ENCODE data around the gene PML.
A peak's percentile ranks its signal among the peaks of the same experiment; 100 is the strongest.
"Not testable (repeated sequence)": the region's sequence is repeated elsewhere in the genome, so short reads cannot be mapped to it uniquely, and the experiment has no call there.

The PML gene

DNA sequence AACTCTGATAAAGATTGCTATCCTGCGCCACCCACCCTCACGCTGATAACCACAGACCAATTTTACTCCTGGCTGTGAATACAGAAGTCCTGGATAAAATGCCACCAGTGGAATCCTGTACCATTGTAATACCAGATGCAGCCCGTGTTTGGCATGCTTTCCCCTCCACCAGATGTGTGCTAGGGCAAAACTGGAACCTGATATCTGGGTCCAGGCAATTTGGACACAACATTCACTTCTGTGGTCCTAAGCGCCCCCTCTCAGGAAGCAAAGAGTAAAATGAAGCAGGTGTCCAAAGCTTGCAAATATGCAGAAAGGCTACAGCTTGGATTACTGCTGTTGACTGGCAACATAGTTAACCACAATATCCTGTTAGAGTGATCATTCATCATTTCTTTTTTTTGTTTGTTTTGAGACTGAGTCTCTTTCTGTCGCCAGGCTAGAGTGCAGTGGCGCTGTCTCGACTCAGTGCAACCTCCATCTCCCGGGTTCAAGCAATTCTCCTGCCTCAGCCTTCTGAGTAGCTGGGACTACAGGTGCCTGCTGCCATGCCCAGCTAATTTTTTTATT is 35.4 kb upstream of the PML start:
- DNase-seq (ENCODE audit: low spot score): no peak

DNA sequence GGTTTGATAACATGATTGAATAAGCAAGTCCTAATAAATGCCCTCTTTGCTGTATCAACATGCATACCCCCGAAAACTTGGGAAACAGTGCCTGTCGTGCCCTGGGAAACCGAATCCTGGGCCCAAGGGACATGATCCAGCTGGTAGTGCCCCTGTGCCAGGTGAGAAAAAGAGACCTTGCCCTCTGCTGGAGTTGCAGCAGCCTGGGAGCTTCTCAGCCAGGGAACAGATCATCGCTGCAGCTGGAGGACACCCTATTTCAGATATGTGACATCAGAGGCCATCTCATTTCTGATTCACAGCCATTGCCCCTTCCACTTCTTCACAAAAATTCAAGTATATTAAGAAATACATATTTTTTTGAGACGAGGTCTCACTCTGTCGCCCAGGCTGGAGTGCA is 34.7 kb upstream of the PML start:
- DNase-seq (ENCODE audit: low spot score): no peak

GRCh38 chr15:73960472-73961070 is 33.9 kb upstream of the PML start:
- DNase-seq (ENCODE audit: low spot score): not testable (repeated sequence)

GRCh38 chr15:73962433-73962832 is 32.1 kb upstream of the PML start:
- no peak for DNase-seq (ENCODE audit: low spot score)

GRCh38 chr15:73964736-73965093 is 29.8 kb upstream of the PML start:
- peak; percentile 90 for DNase-seq (ENCODE audit: low spot score)

- DNase-seq (ENCODE audit: low spot score): no peak
Measured at GRCh38 chr15:73965094-73965757, 29.3 kb upstream of the PML start.

DNA sequence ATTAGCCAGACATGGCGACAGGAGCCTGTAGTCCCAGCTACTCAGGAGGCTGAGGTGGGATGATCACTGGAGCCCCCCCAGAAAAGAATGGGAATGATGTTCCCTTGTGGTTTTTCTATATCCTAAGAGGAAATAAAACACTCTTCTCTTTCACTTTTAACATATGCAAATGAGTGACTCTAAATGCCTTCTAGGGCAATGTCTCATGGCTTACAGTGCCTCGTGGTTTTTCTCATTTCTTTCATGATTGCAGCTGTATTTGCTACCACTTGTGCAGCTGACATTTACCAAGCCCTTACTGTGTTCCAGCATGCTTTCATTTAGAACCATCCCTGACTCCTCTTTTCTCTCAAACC is 28.8 kb upstream of the PML start:
- no peak for DNase-seq (ENCODE audit: low spot score)

DNA sequence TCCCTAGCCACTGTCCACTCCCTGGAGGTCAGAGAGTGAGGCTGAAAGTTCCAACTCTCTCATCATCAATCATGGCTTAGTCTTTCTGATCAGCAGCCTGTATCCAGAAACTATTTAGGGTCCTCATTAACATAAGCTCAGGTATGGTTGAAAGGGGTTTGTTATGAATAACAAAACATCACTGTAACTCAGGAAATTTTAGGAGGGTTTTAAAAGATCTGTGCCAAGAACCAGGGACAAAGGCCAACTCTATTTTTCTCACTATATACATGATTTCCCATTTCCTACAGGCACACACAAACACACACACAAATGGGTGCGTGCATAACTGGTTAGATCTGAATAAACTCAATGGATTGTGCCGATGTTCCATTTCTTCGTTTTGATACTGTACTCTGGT is 26.1 kb upstream of the PML start:
- DNase-seq (ENCODE audit: low spot score): no peak

DNA sequence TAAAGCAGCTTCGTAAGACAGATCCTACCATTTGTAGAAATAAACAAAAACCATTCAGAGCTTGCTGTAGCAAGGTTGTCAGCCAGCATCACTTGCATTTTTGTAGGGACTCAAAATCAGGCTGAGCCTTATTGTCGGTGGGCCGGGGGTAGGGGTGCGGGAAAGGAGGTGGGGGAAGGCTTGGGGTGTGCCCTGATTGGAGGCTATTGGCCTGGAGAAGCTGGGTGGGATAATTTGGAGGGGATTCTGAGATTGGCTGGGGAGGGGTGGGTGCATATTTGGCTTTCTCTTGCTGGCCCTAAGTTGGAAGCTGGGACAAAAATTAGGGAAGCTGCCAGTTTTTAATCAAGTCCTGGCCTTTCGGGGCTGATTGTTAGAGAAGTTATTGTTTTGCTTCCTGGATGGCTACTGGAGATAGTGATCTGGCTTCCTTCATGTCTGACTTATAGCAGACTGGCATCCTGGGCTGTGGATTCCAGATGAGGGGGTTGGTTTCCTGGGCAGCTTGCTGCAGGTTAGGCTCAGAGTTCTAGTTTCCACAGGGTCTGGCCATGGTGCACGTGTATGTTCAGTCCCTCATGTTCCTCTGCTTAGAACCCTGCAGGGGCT is 25.3 kb upstream of the PML start:
- DNase-seq (ENCODE audit: low spot score): no peak

DNA sequence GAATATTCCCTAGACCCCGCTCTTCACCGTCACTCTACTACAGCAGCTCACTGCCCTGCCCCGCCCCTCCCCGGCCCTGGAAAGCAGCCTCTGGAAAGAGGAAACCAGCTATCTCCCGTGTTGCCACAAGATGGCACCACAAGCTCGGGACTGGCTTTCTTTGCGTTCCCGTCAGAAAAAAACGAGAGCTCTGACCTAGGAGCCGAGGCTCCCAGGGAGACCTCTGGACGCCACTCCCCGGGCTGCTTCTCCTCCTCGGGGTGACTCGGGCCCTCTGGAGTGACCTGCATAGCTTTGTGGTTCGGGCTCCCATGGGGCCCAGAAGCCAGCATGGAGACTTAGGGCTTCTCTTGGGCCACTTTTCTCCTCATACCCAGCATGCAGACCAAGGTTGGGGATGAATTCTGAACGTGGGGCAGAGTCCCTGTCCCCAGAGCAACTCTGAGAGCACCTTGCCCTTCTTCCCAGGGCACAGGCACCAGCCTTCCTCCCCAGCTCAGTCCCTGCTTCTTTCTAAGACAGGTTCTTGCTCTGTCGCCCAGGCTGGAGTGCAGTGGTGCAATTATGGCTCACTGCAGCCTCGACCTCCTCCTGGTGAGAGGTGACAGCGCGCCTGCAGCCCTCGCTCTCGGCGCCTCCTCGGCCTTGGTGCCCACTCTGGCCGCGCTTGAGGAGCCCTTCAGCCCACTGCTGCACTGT is 21.4 kb upstream of the PML start:
- DNase-seq (ENCODE audit: low spot score): peak; percentile 93

DNA sequence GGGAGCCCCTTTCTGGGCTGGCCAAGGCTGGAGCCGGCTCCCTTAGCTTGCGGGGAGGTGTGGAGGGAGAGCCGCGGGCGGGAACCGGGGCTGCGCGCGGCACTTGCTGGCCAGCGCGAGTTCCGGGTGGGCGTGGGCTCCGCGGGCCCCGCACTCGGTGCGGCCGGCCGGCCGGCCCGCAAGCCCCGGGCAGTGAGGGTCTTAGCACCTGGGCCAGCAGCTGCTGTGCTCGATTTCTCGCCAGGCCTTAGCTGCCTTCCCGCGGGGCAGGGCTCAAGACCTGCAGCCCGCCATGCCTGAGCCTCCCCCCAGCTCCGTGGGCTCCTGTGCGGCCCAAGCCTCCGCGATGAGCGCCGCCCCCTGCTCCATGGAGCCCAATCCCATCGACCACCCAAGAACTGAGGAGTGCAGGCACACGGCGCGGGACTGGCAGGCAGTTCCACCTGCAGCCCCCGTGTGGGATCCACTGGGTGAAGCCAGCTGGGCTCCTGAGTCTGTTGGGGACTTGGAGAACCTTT is 20.8 kb upstream of the PML start:
- not testable (repeated sequence) for DNase-seq (ENCODE audit: low spot score)

- not testable (repeated sequence) for DNase-seq (ENCODE audit: low spot score)
Measured at GRCh38 chr15:73975440-73976125, 18.9 kb upstream of the PML start.

DNA sequence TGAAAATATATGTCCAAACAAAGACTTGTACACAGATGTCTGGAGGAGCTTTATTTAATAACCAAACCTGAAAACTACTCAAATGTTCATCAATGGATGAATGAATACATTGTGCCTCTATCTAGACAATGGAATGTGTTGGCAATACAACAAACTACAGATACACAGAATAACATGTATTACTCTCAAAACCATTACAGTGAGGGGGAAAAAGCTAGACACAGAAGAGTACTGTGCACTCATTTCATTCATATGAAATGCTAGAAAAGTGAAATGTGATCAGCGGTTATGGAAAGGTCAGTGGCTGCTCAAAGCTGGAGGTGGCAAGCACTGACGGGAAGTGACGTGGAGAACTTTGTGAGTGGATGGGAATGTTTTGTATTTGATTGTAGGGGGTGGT is 15.6 kb upstream of the PML start:
- no peak for DNase-seq (ENCODE audit: low spot score)

DNA sequence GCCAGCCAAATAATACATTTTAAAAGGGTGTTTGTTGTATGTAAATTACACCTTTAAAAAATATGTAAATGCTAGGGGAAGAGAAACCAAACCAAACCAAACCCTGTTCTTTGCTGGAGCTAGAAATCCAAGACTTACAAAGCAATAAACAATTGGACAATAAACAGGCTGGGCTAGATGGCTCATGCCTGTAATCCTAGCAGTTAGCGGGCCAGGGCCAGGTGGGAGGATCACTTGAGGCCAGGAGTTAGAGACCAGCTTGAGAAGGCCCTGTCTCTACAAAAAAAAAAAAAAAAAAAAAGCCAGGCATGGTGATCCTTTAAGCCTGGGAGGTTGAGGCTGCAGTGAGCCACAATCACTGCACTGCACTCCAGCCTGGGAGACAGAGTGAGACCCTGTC is 14.9 kb upstream of the PML start:
- DNase-seq (ENCODE audit: low spot score): no peak

DNA sequence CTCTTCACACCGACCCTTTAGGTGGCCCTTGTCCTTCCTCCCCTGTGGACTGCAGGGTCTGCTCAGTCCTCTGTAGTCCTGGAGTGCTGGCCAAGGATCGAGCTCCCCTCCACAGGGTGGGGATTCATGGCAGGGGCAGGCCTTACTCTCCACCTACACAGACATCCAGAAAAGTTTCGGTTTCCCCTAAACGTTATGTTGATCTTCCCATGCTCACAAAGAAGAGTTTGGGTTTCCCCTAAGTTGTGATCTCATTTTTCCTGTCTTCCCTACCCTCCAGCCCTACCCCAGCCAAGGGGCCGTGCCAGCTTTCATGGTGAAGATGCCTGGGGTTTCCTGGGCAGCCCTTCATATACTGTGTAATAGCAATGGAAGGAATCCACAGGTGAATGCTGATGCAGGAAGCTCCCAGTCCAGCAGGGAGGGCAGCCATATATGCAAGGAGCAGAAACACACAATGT is 12.7 kb upstream of the PML start:
- DNase-seq (ENCODE audit: low spot score): no peak

- no peak for DNase-seq (ENCODE audit: low spot score)
Measured at GRCh38 chr15:73982222-73982962, 12.1 kb upstream of the PML start.

DNA sequence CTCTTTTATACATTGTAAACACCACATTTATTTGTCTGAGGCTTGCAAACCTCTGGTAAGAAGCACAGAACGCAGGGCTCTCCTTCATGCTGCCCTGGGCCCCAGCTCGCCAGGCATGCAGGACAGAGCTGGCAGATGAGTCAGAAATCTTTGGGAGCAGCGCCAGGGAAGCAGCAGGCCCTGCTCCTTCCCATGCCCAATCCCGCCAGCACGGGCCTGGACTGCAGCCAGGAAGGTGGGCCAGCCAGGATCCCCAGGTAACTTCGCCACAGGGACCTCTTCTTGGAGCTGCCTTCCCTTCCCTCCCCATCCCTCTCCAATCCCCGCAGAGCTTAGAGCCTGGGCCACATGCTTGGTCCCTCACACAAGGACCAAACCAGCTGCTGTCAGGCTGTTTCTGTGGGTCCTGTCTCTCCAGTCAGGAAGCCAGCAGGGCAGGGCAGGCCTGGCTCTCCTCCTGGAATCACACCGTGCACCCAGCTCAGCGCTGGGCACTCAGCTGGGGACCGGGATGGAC is 11.2 kb upstream of the PML start:
- no peak for DNase-seq (ENCODE audit: low spot score)

DNA sequence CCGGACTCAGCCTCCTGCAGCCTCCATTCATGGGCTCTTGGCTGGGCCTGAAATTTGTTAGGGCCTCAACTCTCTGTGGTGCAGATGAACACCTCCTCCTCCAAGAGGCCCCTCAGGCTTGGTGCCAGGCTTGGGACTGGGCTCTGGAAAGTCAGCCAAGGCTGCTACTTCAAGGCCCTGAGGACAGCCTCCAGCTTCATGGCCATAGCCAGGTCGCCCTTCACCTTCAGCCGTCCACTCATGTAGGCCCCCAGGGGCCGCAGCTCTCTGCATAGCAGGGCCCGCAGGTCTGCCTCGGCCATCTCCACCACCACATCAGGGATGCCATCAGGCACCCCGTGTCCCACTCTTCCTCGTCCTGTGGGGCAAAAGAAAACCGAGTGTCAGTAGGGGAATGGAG is 10.7 kb upstream of the PML start:
- no peak for DNase-seq (ENCODE audit: low spot score)

DNA sequence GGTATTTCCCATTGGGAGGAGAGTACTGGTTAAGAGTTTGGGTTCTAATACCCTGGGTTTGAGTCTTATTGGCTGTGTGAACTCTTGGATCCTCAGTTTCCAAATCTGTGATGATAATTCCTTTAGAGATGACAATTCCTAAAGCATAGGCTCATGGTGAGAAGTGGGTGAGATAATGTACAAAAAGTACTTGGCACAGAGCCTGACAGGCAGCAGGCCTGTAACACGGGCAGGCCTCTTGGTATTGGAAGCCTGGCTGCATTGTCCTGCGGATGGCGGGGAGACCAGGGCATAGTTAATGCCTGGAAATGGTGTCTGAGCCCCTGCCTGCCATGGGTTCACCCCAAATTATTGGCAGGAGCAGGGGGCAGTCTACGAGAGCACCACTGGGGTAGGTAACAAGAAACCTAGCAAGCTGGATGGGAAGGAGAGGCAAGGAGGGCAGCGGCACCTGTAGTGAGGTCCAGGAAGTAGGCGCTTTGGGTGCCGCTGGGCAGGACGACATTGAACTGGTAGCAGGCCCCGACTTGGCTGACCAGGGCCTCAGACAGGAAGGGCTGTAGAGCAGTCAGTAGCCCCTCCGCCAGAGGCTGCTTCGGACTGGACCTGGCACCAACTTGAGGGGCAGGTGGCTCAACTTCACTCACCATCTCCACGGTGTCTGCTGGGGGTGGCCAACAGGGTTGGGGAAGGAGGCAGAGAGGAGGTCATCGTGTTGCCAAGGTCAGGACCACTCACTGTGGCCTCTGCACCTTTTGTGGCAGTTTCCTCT is 10.1 kb upstream of the PML start:
- DNase-seq (ENCODE audit: low spot score): no peak

Data from HuH-7.5 (cell line).